Activated effector memory CD4-positive, alpha-beta T cell treated with anti-CD3 and anti-CD28 coated beads, Interleukin-2, amount 50 U/mL, for 16 hours (primary cell): Measurements from ENCODE around the gene ITPR2.

Experiments
- DNase-seq: peaks from one replicate; pipeline ENCODE4 v3.0.0-alpha.2; 2020

Gene ITPR2

GRCh38 chr12:26821212-26821701, 11.7 kb downstream of the ITPR2 start:
- DNase-seq = no peak

GRCh38 chr12:26818636-26819035, 14.4 kb downstream of the ITPR2 start:
- no peak for DNase-seq

- DNase-seq = no peak
Observed at GRCh38 chr12:26818201-26818600, 14.8 kb downstream of the ITPR2 start.

- DNase-seq = no peak
Observed at GRCh38 chr12:26817183-26817591, 15.8 kb downstream of the ITPR2 start.

GRCh38 chr12:26813812-26814211, 19.2 kb downstream of the ITPR2 start:
- DNase-seq = no peak

DNA sequence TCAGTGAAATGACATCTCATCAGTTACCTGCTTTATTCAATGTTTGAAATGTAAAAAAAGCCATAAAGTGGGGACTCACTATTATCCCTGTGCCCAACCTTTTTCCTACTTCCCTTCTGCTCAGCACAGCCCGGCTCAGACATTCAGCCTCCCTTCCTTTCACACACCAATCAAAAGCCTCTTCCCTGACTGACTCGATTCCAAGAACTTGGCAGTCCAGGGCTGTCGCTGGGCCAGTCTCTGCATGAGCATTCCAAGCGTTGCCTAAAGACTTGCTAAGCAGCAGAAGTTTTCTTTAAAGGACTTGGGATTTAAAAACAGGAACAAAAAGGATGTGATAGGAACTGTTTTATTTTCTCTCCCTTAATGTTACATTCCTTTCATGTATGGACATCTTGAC, 22.7 kb downstream of the ITPR2 start:
- DNase-seq = no peak

DNA sequence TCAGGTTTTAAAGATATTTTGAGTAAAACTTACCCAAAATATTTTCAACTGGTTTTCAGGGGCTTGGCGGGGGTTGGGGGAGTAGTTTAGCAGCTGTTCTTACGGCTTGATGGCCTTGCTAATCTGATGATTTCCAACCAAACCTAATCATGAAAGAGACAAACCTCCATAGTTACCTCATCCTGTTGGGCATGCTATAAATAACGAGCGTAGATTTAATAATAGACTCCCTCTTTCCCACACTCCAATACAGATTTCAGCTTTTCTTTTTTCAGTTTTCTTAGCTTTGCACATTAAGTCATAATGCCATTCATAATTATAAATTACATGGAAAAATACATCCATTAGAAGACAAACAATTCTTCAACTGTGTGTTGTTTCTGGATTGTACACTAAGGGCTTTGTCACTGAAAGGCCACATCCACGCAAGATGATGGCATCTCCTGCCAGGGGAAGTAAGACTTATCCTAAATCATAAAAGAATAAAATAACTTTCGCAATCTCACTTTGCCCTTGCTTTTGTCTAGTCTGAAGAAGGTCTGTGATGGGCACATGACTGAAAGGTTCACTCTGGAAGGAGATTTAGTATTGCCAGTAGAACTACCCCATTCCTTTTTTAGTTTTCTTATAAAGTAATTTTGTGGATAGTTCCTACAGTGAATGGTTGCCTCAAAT, 23.2 kb downstream of the ITPR2 start:
- DNase-seq = no peak

DNA sequence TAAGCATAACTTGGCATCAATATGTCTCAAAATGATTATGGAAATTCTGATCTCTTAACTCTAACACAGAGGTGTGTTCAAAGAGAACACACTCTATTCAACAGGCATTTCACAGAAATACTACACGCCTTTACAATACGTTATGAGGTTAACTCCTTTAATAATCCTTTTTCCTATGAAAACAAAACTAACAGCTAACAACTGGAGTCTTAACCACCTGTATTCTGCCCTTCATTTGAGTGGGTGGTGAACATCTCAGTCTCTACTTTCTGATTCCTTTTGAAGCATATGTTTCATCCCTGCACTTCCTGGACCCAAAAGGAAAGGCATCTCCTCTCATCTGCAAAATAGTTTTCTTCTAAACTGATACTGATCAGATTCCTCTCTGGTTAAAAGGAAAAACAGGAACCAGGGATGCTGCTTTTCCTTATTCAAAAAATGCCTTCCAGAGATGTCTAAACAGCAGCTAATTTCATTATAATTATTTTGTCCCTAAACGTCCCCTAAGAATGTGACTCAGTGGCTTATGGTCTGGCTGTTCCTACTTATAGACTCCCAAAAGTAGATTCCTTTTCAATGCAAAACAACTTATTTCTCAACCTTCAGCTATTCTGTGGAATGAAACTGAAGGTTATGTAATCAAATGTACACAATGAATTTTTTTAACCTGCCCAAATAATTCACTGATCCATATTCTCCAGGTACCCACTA, 24.1 kb downstream of the ITPR2 start:
- no peak for DNase-seq

- no peak for DNase-seq
Observed at GRCh38 chr12:26807292-26807691, 25.7 kb downstream of the ITPR2 start.

- DNase-seq = no peak
Observed at GRCh38 chr12:26806556-26806955, 26.4 kb downstream of the ITPR2 start.

- no peak for DNase-seq
Observed at GRCh38 chr12:26805401-26805971, 27.5 kb downstream of the ITPR2 start.

GRCh38 chr12:26803552-26803951, 29.4 kb downstream of the ITPR2 start:
- no peak for DNase-seq

GRCh38 chr12:26801486-26801885, 31.5 kb downstream of the ITPR2 start:
- DNase-seq = no peak

DNA sequence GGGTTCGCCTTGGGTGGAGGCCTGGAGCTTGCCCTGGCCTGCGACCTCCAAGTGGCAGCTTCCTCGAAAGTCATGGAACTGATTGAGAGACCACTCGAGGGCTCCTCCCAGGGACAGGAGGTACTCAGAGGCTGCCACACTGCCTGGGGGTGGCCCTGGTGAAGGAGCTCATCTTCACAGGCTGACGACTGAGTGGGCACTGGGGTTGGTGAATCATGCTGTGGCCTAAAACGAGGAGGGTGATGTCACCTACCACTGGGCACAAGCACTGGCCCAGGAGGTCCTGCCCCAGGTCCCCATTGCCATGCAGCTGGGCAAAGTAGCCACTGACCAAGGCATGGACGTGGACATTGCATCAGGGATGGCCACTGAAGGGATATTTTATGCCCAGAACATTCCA, 32.1 kb downstream of the ITPR2 start:
- DNase-seq = no peak

DNA sequence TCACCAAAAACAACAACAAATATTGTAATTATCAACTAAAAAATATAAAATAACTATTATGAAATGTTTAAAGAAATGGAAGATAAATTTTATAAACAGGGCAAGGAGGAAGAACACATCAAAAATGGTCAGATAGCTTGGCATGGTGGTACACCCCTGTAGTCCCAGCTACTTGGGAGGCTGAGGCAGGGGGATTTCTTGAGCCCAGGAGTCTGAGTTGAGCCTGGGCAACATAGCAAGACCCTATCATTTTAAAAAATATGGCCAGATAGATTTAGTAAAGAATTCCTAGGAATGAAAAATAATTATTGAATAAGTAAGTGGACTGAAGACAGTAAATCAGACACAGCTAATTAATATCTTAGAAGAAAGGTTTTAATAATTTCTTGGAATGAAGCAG, 32.6 kb downstream of the ITPR2 start:
- no peak for DNase-seq

- no peak for DNase-seq
Observed at GRCh38 chr12:26799741-26800140, 33.3 kb downstream of the ITPR2 start.

- DNase-seq = no peak
Observed at GRCh38 chr12:26798640-26799039, 34.4 kb downstream of the ITPR2 start.

DNA sequence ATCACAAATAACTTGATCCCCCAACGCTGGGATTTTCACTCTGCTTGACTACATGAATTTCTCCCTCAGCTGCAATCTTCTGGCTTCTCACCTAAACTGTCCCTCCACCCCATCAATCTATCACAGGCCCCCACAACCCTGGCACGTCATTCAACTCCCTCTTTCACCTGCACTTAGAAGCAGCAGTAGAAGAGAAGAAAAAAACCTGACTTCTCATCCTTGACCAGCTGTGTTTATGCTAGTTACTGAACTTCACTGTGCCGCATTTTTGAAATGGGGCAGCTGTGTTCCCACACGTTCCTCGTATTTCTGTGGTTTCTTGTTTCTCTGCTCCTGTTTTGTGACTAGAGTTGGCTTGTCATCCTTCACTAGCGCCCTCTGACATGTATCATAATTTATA, 35.0 kb downstream of the ITPR2 start:
- no peak for DNase-seq

- DNase-seq = no peak
Observed at GRCh38 chr12:26795910-26796309, 37.1 kb downstream of the ITPR2 start.

DNA sequence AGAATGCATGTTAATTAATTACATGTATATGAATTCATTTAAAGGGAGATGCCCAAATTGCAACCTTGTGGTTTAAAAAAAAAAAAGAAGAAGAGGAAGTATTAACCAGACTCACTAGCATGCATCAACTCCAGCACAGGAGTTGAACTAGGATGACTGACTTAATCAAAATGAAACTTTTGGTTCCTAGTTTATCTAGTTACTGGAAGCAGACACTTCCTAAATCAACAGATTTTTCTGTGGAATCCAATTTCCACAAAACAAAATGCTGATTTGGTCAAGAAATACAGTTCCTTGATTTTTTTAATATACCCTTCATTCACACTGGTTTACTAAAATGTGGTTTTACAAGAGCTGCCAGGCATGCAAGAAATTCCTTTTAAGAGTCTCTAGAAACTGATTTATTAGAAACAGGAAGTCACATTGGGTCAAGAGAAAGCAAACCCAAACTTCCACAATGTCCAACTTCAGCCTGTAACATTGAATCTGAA, 41.6 kb downstream of the ITPR2 start:
- no peak for DNase-seq

- DNase-seq = no peak
Observed at GRCh38 chr12:26790645-26790994, 42.4 kb downstream of the ITPR2 start.

- no peak for DNase-seq
Observed at GRCh38 chr12:26789731-26790644, 43.0 kb downstream of the ITPR2 start.

GRCh38 chr12:26786865-26787514, 46.0 kb downstream of the ITPR2 start:
- DNase-seq = no peak
